ENCODE results near the gene TMEM37. TPM values are rescaled to one million over a fixed set of nuclear protein-coding genes. Genes with fewer than 3 reads are reported as not detected.

Gene TMEM37
- total RNA-seq, 1 donor from 2014 or later, result not detected

- intact Hi-C loops (cut with micrococcal nuclease), result no loop called here
Measured at GRCh38 chr2:119433636-119434327, 2.1 kb downstream of the TMEM37 start.

GRCh38 chr2:119434664-119435063 lies 3.0 kb downstream of the TMEM37 start:
- intact Hi-C loops (cut with micrococcal nuclease), result no loop called here

GRCh38 chr2:119435081-119435952 lies 3.7 kb downstream of the TMEM37 start:
- intact Hi-C loops (cut with micrococcal nuclease), result no loop called here

- intact Hi-C loops (cut with micrococcal nuclease), result no loop called here
Measured at GRCh38 chr2:119435953-119436297, 4.3 kb downstream of the TMEM37 start.

DNA sequence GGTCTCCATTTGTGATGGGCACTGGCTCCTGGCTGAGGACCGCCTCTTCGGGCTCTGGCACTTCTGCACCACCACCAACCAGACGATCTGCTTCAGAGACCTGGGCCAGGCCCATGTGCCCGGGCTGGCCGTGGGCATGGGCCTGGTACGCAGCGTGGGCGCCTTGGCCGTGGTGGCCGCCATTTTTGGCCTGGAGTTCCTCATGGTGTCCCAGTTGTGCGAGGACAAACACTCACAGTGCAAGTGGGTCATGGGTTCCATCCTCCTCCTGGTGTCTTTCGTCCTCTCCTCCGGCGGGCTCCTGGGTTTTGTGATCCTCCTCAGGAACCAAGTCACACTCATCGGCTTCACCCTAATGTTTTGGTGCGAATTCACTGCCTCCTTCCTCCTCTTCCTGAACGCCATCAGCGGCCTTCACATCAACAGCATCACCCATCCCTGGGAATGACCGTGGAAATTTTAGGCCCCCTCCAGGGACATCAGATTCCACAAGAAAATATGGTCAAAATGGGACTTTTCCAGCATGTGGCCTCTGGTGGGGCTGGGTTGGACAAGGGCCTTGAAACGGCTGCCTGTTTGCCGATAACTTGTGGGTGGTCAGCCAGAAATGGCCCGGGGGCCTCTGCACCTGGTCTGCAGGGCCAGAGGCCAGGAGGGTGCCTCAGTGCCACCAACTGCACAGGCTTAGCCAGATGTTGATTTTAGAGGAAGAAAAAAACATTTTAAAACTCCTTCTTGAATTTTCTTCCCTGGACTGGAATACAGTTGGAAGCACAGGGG lies 5.5 kb downstream of the TMEM37 start:
- intact Hi-C loops (cut with micrococcal nuclease), result no loop called here

- intact Hi-C loops (cut with micrococcal nuclease), result no loop called here
Measured at GRCh38 chr2:119438128-119438656, 6.5 kb downstream of the TMEM37 start.

GRCh38 chr2:119438726-119439284 lies 7.2 kb downstream of the TMEM37 start:
- intact Hi-C loops (cut with micrococcal nuclease), result no loop called here

DNA sequence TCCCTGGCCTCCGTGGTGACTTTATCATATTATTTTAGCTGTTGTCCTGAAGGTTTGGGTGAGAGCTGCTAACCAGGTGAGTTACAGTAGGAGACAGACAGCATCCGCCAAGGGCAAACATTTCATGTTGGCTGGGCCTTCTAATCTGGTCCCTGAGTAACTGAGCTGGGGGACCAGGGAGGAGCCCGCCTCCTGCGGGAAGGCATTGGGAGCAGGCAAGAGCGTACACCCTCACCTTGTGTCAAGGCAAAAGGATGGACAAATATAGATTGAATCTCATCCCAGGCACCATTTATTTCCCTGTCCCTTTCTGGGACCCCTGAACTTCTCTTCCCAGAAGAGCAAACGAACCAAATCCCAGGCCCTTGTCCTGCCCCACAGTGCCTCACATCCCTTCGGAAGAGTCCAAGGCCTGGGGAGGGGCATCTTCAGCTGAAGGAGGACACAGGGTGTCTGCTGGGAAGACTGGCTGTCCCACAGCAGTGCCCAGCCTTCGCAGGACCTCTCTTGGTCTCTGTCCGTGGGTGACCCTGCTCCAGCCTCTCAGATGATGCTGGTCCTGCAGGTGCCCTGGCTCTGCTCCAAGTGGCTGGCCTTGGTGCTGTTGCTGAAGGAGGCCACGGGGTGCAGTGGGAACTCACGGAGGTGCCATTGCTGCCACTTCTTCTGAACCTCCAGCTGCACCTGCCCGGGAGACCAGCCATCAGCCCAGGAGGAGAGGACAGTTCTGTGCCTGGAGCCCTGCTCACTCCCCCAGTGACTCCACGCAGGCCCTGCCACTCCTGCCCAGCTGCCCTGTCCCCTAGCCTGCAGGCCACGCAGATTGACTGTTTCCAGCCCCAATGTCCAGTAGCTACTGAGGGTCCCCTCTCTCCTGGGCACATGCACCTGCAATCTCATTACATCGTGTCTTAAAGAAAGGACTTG lies 8.2 kb downstream of the TMEM37 start:
- intact Hi-C loops (cut with micrococcal nuclease), result no loop called here

GRCh38 chr2:119440501-119440870 lies 8.8 kb downstream of the TMEM37 start:
- intact Hi-C loops (cut with micrococcal nuclease), result no loop called here

- intact Hi-C loops (cut with micrococcal nuclease), result no loop called here
Measured at GRCh38 chr2:119440873-119441272, 9.2 kb downstream of the TMEM37 start.

DNA sequence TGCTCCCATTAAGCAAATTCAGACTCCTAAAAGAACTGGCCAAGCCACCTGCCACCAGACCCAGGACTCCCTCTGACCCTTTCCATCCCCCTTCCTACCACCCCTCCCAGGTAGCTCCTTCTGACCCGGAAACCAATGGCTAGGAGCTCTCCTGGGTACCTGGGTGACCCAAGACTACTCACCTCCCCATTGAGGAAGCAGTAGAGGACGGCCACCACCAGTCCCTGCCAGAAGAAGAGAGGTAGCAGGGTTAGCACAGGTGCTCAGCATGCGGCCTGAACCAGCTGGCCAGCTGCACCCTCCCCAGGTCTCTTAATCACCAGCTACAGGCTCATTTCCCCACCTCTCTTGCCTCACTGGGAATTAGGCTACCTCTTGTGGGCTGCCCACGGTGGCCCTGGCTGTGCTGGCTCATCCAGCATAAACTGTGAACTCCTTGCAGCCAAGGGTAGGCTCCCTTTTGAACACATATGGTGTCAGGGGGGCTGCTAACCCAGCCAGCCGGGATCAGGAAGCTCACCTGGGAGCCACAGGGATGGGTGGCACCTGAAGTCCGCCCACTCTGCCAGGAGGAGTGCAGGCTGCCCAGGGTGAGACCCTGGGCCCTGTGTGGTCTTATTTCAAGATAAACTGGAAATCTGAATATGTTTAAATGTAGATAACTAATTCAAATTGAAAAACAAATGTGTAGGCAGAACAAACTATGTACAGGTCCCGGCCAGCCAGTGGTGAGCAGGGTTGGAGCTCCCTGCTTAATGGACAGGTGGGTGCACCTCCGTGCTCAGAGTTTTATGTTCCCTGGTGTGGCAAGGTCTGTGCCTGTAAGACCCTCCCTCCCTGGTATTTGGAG lies 9.9 kb downstream of the TMEM37 start:
- intact Hi-C loops (cut with micrococcal nuclease), result no loop called here

DNA sequence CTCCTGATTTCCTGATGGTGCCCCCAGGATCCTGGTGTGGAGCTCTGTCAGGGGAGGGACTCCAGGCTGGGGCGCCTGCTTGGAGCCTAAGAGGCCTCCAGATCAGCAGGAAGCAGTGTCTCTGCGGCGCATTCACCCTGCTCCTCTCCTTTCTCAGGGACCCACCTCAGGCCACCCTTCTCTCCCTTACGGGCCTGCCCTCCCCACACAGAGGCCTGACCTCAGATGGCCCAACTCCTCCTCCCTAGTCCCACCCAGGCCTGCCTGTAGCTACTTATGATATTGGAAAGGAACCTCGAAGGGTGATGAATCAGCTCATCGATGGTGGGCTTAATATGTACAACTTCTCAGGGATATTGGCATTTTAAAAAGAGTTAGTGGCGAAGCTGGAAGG lies 10.6 kb downstream of the TMEM37 start:
- intact Hi-C loops (cut with micrococcal nuclease), result no loop called here

- intact Hi-C loops (cut with micrococcal nuclease), result no loop called here
Measured at GRCh38 chr2:119442850-119443249, 11.2 kb downstream of the TMEM37 start.

- intact Hi-C loops (cut with micrococcal nuclease), result no loop called here
Measured at GRCh38 chr2:119446037-119446436, 14.4 kb downstream of the TMEM37 start.

DNA sequence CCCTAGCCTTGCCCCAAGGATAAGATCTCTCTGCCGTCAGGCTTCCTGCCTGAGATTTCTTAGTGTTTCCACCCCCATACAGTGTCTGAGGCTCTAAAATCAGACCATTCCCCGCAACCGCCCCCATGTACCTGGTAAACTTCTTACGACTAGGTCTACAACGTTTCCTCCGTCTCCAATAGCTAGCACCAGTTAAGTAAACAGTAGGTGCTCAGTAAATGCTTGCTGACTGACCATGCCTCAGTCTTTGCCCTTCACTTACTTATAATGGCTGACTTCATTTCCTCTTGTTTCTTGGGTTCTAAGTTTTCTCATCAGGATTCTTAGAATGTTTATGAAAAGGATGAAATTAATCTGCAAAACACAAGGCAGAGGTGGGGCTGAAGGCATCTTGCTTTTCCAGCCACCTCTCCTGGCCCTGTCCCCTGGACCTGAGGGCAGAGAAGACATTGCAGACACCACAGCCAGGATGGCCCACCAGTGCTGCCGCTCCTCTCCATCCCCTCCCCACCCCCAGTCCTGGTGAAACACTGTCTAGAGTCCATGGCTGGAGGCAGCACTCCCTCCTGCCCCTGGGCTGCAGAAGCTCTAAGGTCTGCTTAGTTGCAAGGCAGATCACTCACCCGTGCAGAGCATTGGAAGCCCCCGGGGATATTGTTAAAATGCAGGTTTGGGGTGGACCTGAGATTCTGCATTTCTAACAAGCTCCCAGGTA lies 16.9 kb downstream of the TMEM37 start:
- intact Hi-C loops (cut with micrococcal nuclease), result no loop called here

- intact Hi-C loops (cut with micrococcal nuclease), result no loop called here
Measured at GRCh38 chr2:119449521-119449920, 17.9 kb downstream of the TMEM37 start.

DNA sequence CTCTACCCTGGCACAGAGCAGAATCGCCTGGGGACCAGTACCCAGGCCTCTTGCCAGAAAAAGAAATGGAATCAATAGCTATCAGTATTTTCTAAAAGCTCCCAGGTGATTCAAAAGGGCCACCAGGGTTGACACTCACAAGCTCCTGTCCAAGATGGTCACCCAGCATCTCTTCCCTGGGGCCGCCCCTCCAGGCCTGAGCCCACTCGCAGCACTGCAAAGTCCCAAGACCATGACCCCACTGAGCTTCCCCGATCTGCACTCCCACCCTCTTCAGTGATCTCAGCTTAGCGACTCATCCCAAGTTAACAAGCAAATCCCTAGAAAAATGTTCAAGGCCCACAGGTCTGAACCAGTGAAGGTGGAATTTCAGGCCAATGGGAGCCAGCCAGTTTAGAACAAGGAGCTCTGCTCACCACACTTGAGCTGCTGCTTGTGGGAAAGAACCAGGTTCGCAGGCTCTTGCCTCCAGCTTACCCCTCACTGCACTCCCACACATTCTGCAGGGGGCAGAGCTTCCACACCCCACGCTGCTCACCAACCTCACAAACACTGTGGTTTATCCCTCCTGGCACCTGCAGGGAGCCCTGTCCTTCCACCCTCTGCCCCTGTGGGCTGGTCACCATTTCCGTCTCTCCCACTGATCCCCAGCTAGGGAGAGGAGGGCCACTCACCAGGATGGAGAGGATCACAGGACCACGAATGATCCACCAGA lies 19.8 kb downstream of the TMEM37 start:
- intact Hi-C loops (cut with micrococcal nuclease), result no loop called here

DNA sequence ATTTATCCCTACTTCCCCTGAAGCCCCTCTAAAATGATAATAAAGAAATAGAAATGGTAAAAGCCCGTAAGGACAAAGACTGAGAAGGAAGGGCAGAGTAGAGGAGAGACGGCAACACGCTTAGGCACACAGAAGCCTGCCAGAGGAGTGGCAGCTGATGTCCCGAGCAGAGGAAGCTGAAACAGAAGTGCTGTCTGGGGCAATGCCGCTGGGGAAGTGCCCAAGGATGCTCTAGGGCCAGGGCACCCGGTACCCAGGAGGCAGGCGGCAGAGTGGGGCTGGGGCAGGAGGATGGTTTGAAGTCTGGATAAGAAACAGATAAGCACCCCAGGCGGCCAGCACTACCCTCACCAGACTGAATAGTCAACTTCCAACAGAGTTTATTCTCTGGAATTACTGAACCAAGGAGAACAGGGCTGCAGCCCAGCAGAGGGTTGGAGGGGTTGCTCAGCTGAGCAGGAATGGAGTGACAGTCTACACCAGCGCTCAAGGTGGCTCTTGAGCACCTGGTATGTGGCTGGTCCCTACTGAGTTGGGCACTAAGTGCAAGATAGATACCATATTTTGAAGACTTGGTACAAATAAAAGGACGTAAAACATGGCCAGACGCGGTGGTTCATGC lies 22.4 kb downstream of the TMEM37 start:
- intact Hi-C loops (cut with micrococcal nuclease), result no loop called here

Measured in T-helper 1 cell treated with Interleukin-12 subunit alpha and Interleukin-12 subunit beta and Interleukin-4 antibody, amounts not matched to agents 30 ng/mL and 1 ng/mL, for 36 hours (primary cell).